ENCODE measurements around the gene CPED1. TPM values are rescaled to one million over a fixed set of nuclear protein-coding genes. Genes with fewer than 3 reads are reported as not detected.

Gene CPED1
- total RNA-seq, 1 experiment from 2014 or later = 0.13 TPM

- no peaks in the 10 kb centered on the region for H3K79me2 ChIP-seq (ENCODE audit: insufficient read depth, low read length)
- H3K4ac ChIP-seq (ENCODE audit: low read depth, low read length) = no peak overlapping the region
- no peak overlapping the region for H3K9ac ChIP-seq (ENCODE audit: extremely low read depth, insufficient read length, low read length)
- H3K79me1 ChIP-seq (ENCODE audit: insufficient read depth, low read depth, low read length, poor library complexity, severe bottlenecking) = no peaks in the 10 kb centered on the region
- H3K14ac ChIP-seq (ENCODE audit: insufficient read depth, low read length) = no peak overlapping the region
- no peaks in the 10 kb centered on the region for H3K27me3 Mint-ChIP-seq (ENCODE audit: low read depth)
- no peak overlapping the region for H2AFZ ChIP-seq (ENCODE audit: low read length)
- H3K4me1 Mint-ChIP-seq = no peaks in the 10 kb centered on the region
- no peak for DNase-seq
- H3K23ac ChIP-seq (ENCODE audit: insufficient read length, low read depth, low read length) = no peak overlapping the region
- no peaks in the 10 kb centered on the region for H4K20me1 ChIP-seq (ENCODE audit: control insufficient read depth, insufficient read depth, insufficient read length)
- H4K91ac ChIP-seq (ENCODE audit: insufficient read length, low read depth, low read length) = no peak overlapping the region
- no peaks in the 10 kb centered on the region for H3K23me2 ChIP-seq (ENCODE audit: insufficient read length, low read depth, low read length, poor library complexity, severe bottlenecking)
- H3K36me3 Mint-ChIP-seq (ENCODE audit: insufficient read depth in 1 of 3, low read depth in 3 of 3) = no peaks in the 10 kb centered on the region
- H2AK5ac ChIP-seq (ENCODE audit: insufficient read length, low read length) = no peak overlapping the region
- no peak overlapping the region for H3T11ph ChIP-seq (ENCODE audit: low read length)
- no peaks in the 10 kb centered on the region for H3K9me3 Mint-ChIP-seq
- H3K4me2 ChIP-seq (ENCODE audit: insufficient read depth, insufficient read length, low read length) = no peak overlapping the region
- H4K8ac ChIP-seq (replicated peaks; ENCODE audit: insufficient read length, low read depth, low read length) = no peak overlapping the region
- TF ChIP-seq, protein P1, sequence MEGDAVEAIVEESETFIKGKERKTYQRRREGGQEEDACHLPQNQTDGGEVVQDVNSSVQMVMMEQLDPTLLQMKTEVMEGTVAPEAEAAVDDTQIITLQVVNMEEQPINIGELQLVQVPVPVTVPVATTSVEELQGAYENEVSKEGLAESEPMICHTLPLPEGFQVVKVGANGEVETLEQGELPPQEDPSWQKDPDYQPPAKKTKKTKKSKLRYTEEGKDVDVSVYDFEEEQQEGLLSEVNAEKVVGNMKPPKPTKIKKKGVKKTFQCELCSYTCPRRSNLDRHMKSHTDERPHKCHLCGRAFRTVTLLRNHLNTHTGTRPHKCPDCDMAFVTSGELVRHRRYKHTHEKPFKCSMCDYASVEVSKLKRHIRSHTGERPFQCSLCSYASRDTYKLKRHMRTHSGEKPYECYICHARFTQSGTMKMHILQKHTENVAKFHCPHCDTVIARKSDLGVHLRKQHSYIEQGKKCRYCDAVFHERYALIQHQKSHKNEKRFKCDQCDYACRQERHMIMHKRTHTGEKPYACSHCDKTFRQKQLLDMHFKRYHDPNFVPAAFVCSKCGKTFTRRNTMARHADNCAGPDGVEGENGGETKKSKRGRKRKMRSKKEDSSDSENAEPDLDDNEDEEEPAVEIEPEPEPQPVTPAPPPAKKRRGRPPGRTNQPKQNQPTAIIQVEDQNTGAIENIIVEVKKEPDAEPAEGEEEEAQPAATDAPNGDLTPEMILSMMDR (conservative IDR thresholded peaks at IDR 0.05) = no peak
- no CpG with 5 or more reads among the region's 2 CpGs for WGBS (ENCODE audit: extremely low coverage, insufficient read length, low lambda C conversion rate)
- H3K56ac ChIP-seq (ENCODE audit: insufficient read length, low read depth, low read length) = no peak overlapping the region
- no peaks in the 10 kb centered on the region for H3K9me3 ChIP-seq (ENCODE audit: control insufficient read depth, low read depth, low read length)
- H4K5ac ChIP-seq (ENCODE audit: insufficient read length, low read depth, low read length) = no peak overlapping the region
- no peak overlapping the region for H2BK15ac ChIP-seq (ENCODE audit: low read depth, low read length)
- no peak overlapping the region for H2BK12ac ChIP-seq (ENCODE audit: insufficient read length, low read depth, low read length)
- H3K27ac ChIP-seq (ENCODE audit: insufficient read length, low read depth, low read length) = no peak overlapping the region
- no peak overlapping the region for H2BK20ac ChIP-seq (ENCODE audit: low read depth, low read length, poor library complexity, severe bottlenecking)
- no peak overlapping the region for H2BK5ac ChIP-seq (ENCODE audit: insufficient read length, low read length)
- no peak overlapping the region for H3K4me3 Mint-ChIP-seq
- no peaks in the 10 kb centered on the region for H3K4me1 ChIP-seq (ENCODE audit: insufficient read depth, low read length)
- H3K27ac Mint-ChIP-seq = no peak overlapping the region
- H3K27me3 ChIP-seq (ENCODE audit: insufficient read depth, low read length) = no peaks in the 10 kb centered on the region
- no peak overlapping the region for H2BK120ac ChIP-seq (ENCODE audit: low read depth, low read length, poor library complexity, severe bottlenecking)
- H3K18ac ChIP-seq (ENCODE audit: insufficient read length, low read depth, low read length) = no peak overlapping the region
These were observed 106.3 kb downstream of the CPED1 start for GRCh38 chr7:121094829-121095228.

Measured in H9 (cell line).